Panc1 (cell line): ENCODE results near the gene EXOC5.

Experiments
- POLR2AphosphoS5 ChIP-seq: IDR thresholded peaks from 2 replicates; pipeline ENCODE4 v1.6.1; 2012; ENCODE audit warnings: mild to moderate bottlenecking, low read depth, low read length, moderate library complexity
- REST ChIP-seq, 2 experiments: IDR thresholded peaks; 2 replicates each; pipeline ENCODE4 v1.6.1; 2011 to 2012; ENCODE audit warnings: low read depth in 2 of 2, control low read depth in 1 of 2, low read length in 1 of 2, mild to moderate bottlenecking in 1 of 2, moderate library complexity in 1 of 2; ENCODE audit not compliant: insufficient read depth in 1 of 2
- SIN3A ChIP-seq: IDR thresholded peaks from 2 replicates; pipeline ENCODE4 v1.6.1; 2012; ENCODE audit warnings: low read depth, mild to moderate bottlenecking, low read length, moderate library complexity, borderline replicate concordance; ENCODE audit not compliant: insufficient read depth
- TCF7L2 ChIP-seq: IDR thresholded peaks from 2 replicates; pipeline ENCODE4 v1.6.1; 2011; ENCODE audit warnings: mild to moderate bottlenecking, low read depth, low read length, inconsistent platforms
- TF ChIP-seq, protein P1 (sequence below): fragments of 450-650 bp; IDR thresholded peaks from 2 replicates; pipeline ENCODE4 v1.5.1; 2017; ENCODE audit warnings: mild to moderate bottlenecking

DNA sequence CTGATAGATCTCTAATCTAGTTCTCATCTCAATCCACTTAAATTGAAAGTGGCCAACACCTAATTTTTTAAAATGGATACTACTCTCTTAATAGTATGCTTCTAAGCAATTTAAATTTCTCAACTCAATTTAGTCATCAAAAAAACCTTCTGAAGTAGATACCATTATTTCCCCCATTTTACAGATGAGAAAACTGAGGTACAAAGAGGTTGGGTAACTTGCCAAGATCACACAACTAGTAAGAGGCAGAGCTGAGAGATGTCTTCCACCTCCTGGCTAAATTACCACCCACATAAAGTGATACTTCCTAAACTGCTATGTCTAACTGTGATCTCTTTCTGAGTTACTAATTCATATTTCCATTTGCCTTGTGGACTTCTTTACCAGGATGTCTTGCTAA is 6.6 kb downstream of the EXOC5 start:
- TF ChIP-seq, protein P1, sequence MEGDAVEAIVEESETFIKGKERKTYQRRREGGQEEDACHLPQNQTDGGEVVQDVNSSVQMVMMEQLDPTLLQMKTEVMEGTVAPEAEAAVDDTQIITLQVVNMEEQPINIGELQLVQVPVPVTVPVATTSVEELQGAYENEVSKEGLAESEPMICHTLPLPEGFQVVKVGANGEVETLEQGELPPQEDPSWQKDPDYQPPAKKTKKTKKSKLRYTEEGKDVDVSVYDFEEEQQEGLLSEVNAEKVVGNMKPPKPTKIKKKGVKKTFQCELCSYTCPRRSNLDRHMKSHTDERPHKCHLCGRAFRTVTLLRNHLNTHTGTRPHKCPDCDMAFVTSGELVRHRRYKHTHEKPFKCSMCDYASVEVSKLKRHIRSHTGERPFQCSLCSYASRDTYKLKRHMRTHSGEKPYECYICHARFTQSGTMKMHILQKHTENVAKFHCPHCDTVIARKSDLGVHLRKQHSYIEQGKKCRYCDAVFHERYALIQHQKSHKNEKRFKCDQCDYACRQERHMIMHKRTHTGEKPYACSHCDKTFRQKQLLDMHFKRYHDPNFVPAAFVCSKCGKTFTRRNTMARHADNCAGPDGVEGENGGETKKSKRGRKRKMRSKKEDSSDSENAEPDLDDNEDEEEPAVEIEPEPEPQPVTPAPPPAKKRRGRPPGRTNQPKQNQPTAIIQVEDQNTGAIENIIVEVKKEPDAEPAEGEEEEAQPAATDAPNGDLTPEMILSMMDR: no peak
- no peak for TF ChIP-seq REST (IDR thresholded peaks at IDR 0.05; ENCODE audit: insufficient read depth in 1 of 2, low read depth in 2 of 2, low read length in 1 of 2)
- no peak for TF ChIP-seq TCF7L2
- TF ChIP-seq POLR2AphosphoS5: no peak
- TF ChIP-seq SIN3A: no peak
